Astrocyte of the spinal cord (primary cell): Measurements from ENCODE around the gene MT1F.
A peak's percentile ranks its signal among the peaks of the same experiment; 100 is the strongest.
"Not testable (repeated sequence)": the region's sequence is repeated elsewhere in the genome, so short reads cannot be mapped to it uniquely, and the experiment has no call there.

Experiments used
- DNase-seq: peaks from one replicate; pipeline ENCODE4 v3.0.0; 2011; ENCODE audit warnings: low read depth, low spot score
- H3K4me3 ChIP-seq: 2 replicates; pipeline ENCODE4 v1.5.1; 2011; ENCODE audit warnings: low read depth, mild to moderate bottlenecking, low read length, moderate library complexity
- CTCF ChIP-seq: IDR thresholded peaks from 2 replicates; pipeline ENCODE4 v1.5.1; 2012; ENCODE audit warnings: low read depth, mild to moderate bottlenecking, low read length, inconsistent platforms
- in situ Hi-C: cut with HindIII; loops from 2 replicates; pipeline ENCODE4 v1.10.0; 2017; ENCODE audit warnings: low sequenced_read_pairs

The MT1F gene

GRCh38 chr16:56672761-56673536, 15.2 kb downstream of the MT1F start:
- no peak overlapping the region for H3K4me3 ChIP-seq
- in situ Hi-C loops: no loop called here
- no peak for TF ChIP-seq CTCF
- DNase-seq: no peak

GRCh38 chr16:56673921-56674320, 16.2 kb downstream of the MT1F start:
- peak; percentile 63 for TF ChIP-seq CTCF
- no peak overlapping the region for H3K4me3 ChIP-seq
- in situ Hi-C loops: no loop called here
- DNase-seq: peak; percentile 27

- H3K4me3 ChIP-seq, DNase-seq, in situ Hi-C loops: not testable (repeated sequence)
Observed at GRCh38 chr16:56674570-56674969, 16.8 kb downstream of the MT1F start.

GRCh38 chr16:56675685-56676210, 18.0 kb downstream of the MT1F start:
- no peak for TF ChIP-seq CTCF
- no peak overlapping the region for H3K4me3 ChIP-seq
- no peak for DNase-seq
- in situ Hi-C loops: no loop called here

- in situ Hi-C loops: no loop called here
Observed at GRCh38 chr16:56677474-56677873, 19.7 kb downstream of the MT1F start.

GRCh38 chr16:56679078-56679730, 21.4 kb downstream of the MT1F start:
- DNase-seq: no peak
- no peak for TF ChIP-seq CTCF
- in situ Hi-C loops: no loop called here
- no peak overlapping the region for H3K4me3 ChIP-seq

More at GRCh38 chr16:56677474-56677873, 19.7 kb downstream of the MT1F start:
- H3K4me3 ChIP-seq: no peak overlapping the region
- no peak for TF ChIP-seq CTCF
- DNase-seq: no peak

- TF ChIP-seq CTCF: no peak
- no peak for DNase-seq
- H3K4me3 ChIP-seq: no peak overlapping the region
- in situ Hi-C loops: no loop called here
Observed at GRCh38 chr16:56679818-56680217, 22.1 kb downstream of the MT1F start.
